Esophagus muscularis mucosa (tissue), 4 donors: ENCODE results near the gene ACTN4. TPM values are rescaled to one million over a fixed set of nuclear protein-coding genes. Genes with fewer than 3 reads are reported as not detected.

Experiments used
- DNase-seq: peaks from one replicate; pipeline ENCODE4 v3.0.0-alpha.2; 2017; ENCODE audit errors: extremely low spot score
- H3K27ac ChIP-seq, 4 donors: fragments of 200-600 bp; sonication (generic); replicated peaks in 1 of 4; 1 replicate in 3 of 4; 2 replicates in 1 of 4; pipeline ENCODE4 v1.5.1; 2016 to 2019; ENCODE audit warnings: mild to moderate bottlenecking in 1 of 4
- H3K27me3 ChIP-seq, 4 donors: fragments of 200-600 bp; sonication (generic); one replicate each; pipeline versions ENCODE4 v1.5.1 to v1.6.0; 2016 to 2019
- H3K36me3 ChIP-seq, 4 donors: fragments of 200-600 bp; sonication (generic); one replicate each; pipeline ENCODE4 v1.5.1; 2016 to 2019
- H3K4me1 ChIP-seq, 4 donors: fragments of 200-600 bp; sonication (generic); one replicate each; pipeline ENCODE4 v1.5.1; 2016 to 2019
- H3K4me3 ChIP-seq, 4 donors: fragments of 200-600 bp; sonication (generic); 1 replicate in 2 of 4; 2 replicates in 2 of 4; pipeline ENCODE4 v1.5.1; 2016 to 2019; ENCODE audit warnings: mild to moderate bottlenecking in 4 of 4, moderate library complexity in 1 of 4
- H3K9me3 ChIP-seq, 4 donors: fragments of 200-600 bp; sonication (generic); 1 replicate in 3 of 4; 2 replicates in 1 of 4; pipeline ENCODE4 v1.5.1; 2016 to 2019
- CTCF ChIP-seq, 3 experiments: fragments of 200-600 bp in 2 of 3; fragments of 450-650 bp in 1 of 3; sonication (generic) in 2 of 3; IDR thresholded peaks; one replicate each; pipeline ENCODE4 v1.5.1; 2017 to 2019; ENCODE audit warnings: antibody characterized with exemption in 3 of 3, mild to moderate bottlenecking in 2 of 3, moderate library complexity in 1 of 3
- EP300 ChIP-seq: sonication (generic); formaldehyde crosslinking; IDR thresholded peaks from one replicate; pipeline ENCODE4 v1.6.1; 2017; ENCODE audit warnings: antibody characterized with exemption
- POLR2A ChIP-seq: fragments of 450-650 bp; IDR thresholded peaks from one replicate; pipeline ENCODE4 v1.6.1; 2017; ENCODE audit warnings: antibody characterized with exemption, moderate library complexity, mild to moderate bottlenecking, low read depth
- POLR2AphosphoS5 ChIP-seq, 2 donors: sonication (generic); formaldehyde crosslinking; IDR thresholded peaks; one replicate each; pipeline ENCODE4 v1.6.1; 2017; ENCODE audit warnings: antibody characterized with exemption in 2 of 2
- WGBS: methylation state at CpG from one replicate; pipeline ENCODE4 v1.1.5; 2018; 5-methylcytosine and 5-hydroxymethylcytosine counted together
- intact Hi-C: fragments of 100-400 bp; cut with DNase I; formaldehyde crosslinking; loops from one replicate; pipeline ENCODE4 v1.15.1; 2023
- total RNA-seq, 4 donors: library from RNA; depleted of rRNA; stranded (reverse); fragments of >200 nt; gene quantifications; one replicate each; pipeline versions ENCODE4 v1.1.0 to v1.2.1, GENCODE V29; 2016

ACTN4 gene
- total RNA-seq, 4 donors from 2014 or later, result 416 to 816 (median 598) TPM

- Histone ChIP-seq H3K27me3 (no peaks in the 10 kb centered on the region), H3K4me1 (peaks cover 87 to 100% (median 99%) of the 10 kb centered on the region in 4 donors), H3K9me3 (no peaks in the 10 kb centered on the region), H3K27ac (peak overlapping the region; percentile 92 to 98 (median 96)), H3K36me3 (peaks cover 20 to 81% (median 60%) of the 10 kb centered on the region in 4 donors), H3K4me3 (no peak overlapping the region)
- intact Hi-C loops, result no loop called here
- DNase-seq, result no peak
- 19% methylated on average over 5 of the region's 11 CpGs for WGBS
- TF ChIP-seq CTCF (IDR thresholded peaks at IDR 0.05), result no peak
- peak; percentile 28 to 76 for TF ChIP-seq POLR2AphosphoS5 (IDR thresholded peaks at IDR 0.05)
- peak; percentile 2 for TF ChIP-seq EP300
- TF ChIP-seq POLR2A, result no peak
Measured at GRCh38 chr19:38701455-38702063, 54.1 kb downstream of the ACTN4 start.

GRCh38 chr19:38702278-38702677 lies 54.8 kb downstream of the ACTN4 start:
- peaks cover 87 to 100% (median 99%) of the 10 kb centered on the region in 4 donors for H3K4me1 ChIP-seq
- no peak for TF ChIP-seq EP300
- TF ChIP-seq POLR2AphosphoS5 (IDR thresholded peaks at IDR 0.05), result peak in 1 of 2 donors; percentile 39
- DNase-seq, result no peak
- no peak overlapping the region for H3K4me3 ChIP-seq
- intact Hi-C loops, result no loop called here
- peak overlapping the region; percentile 92 to 98 (median 96) for H3K27ac ChIP-seq
- peaks cover 20 to 81% (median 66%) of the 10 kb centered on the region in 4 donors for H3K36me3 ChIP-seq
- no peaks in the 10 kb centered on the region for H3K27me3 ChIP-seq
- 54% methylated on average over 14 of the region's 14 CpGs for WGBS
- H3K9me3 ChIP-seq, result no peaks in the 10 kb centered on the region

- TF ChIP-seq EP300 (no peak), CTCF (IDR thresholded peaks at IDR 0.05) (no peak), POLR2A (no peak), POLR2AphosphoS5 (IDR thresholded peaks at IDR 0.05) (no peak)
- intact Hi-C loops, result no loop called here
- Histone ChIP-seq H3K4me3 (no peak overlapping the region), H3K9me3 (no peaks in the 10 kb centered on the region), H3K27me3 (no peaks in the 10 kb centered on the region), H3K4me1 (peaks cover 87 to 100% (median 99%) of the 10 kb centered on the region in 4 donors), H3K36me3 (peaks cover 20 to 85% (median 78%) of the 10 kb centered on the region in 4 donors), H3K27ac (peak overlapping the region; percentile 92 to 98 (median 96))
- WGBS, result 78% methylated on average over 7 of the region's 14 CpGs
- DNase-seq, result no peak
Measured at GRCh38 chr19:38703509-38703908, 56.1 kb downstream of the ACTN4 start.

- WGBS, result 88% methylated on average over 13 of the region's 13 CpGs
- peaks cover 87 to 100% (median 99%) of the 10 kb centered on the region in 4 donors for H3K4me1 ChIP-seq
Measured at GRCh38 chr19:38704488-38705026, 57.1 kb downstream of the ACTN4 start.

More at GRCh38 chr19:38704488-38705026, 57.1 kb downstream of the ACTN4 start:
- DNase-seq, result no peak
- intact Hi-C loops, result no loop called here
- H3K27me3 ChIP-seq, result no peaks in the 10 kb centered on the region
- no peak for TF ChIP-seq CTCF (IDR thresholded peaks at IDR 0.05)
- no peak for TF ChIP-seq POLR2A
- no peak for TF ChIP-seq POLR2AphosphoS5 (IDR thresholded peaks at IDR 0.05)
- no peak for TF ChIP-seq EP300
- H3K4me3 ChIP-seq, result no peak overlapping the region
- H3K27ac ChIP-seq, result peak overlapping the region; percentile 92 to 98 (median 96)
- peaks cover 29 to 95% (median 89%) of the 10 kb centered on the region in 4 donors for H3K36me3 ChIP-seq
- no peaks in the 10 kb centered on the region for H3K9me3 ChIP-seq
